Activated CD4-positive, alpha-beta T cell treated with anti-CD3 and anti-CD28 coated beads, Interleukin-2, amount 50 U/mL, for 1 hour (primary cell): ENCODE data around the gene ZNF277.

Experiments
- DNase-seq: peaks from one replicate; pipeline ENCODE4 v3.0.0-alpha.2; 2020

The ZNF277 gene

DNA sequence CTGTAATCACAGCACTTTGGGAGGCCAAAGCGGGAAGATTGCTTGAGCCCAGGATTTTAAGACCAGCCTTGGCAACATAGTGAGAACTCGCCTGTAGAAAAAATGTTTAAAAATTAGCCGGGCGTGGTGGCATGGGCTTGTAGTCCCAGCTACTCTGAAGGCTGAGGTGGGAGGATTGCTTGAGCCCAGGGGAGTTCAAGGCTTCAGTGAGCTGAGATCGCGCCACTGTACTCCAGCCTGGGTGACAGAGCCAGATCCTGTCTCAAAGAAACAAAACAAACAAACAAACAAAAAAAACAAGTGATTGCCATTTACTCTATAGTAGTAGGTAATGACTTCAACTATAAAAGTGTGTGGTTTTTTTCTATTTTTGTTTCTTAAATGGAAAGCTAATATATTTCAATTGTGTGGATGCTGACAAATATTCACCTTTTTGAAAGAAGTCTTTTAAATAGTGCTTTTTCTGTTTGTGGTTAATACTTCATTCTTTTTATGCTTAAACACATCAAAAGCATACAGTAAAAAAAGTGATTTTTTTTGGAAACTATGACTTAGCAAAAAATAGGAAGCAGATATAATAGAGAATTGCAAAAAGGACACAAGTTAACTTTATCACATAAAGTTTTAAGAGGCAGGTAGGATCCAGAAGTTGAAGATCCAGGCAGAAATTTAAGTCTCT is 48.4 kb downstream of the ZNF277 start:
- no peak for DNase-seq

DNA sequence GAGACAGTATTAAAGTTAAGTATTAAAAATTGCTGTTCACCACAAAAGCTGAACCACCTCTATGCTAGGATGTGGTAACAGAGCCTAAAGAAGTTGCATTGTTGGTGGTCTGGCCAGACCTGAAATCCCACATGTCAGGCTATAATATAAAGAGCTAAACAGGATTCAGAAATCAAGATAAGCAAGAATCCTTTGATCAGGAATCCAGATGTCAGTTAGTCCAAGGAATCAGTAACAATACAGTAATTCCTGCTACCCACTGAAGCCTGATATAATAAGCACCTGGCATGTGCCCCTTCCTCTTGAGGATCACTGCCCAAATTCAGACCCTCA is 48.9 kb downstream of the ZNF277 start:
- DNase-seq: no peak

DNA sequence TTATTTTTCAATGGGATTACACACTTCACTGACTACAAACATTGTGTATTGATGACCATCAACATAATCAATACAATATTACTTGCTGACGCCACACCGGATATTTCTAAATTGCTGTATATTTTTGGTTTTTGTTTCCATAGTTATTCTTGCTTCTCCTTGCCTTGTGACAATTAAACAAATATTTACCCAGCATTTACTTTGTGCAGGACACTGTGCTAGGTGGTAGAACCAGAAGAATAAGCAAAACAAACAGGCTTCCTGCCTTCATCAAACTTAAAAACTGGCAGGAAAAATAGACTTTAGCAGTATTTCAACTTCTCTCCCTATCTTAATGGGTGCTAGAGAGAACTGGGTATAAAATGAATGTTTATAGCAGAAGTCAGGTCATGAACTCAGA is 50.6 kb downstream of the ZNF277 start:
- DNase-seq: no peak

DNA sequence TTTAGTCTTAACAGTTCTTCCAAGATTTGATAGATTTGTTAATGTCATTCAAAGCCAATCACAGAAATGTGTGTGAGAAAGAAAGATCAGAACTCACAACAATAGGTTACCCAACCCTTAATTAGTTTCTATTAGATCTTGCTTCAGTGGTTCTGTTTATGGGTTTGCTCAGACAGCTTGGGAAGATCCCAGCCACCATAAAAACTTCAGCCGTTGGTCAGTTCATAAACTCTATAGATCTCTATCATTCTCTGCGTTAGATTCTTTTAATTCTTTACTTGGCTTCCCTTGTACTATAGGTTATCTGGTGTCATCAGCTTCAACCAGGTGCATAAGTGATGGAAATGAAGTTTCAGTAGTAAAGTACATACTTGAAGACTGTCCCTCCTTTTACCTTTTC is 54.4 kb downstream of the ZNF277 start:
- no peak for DNase-seq

DNA sequence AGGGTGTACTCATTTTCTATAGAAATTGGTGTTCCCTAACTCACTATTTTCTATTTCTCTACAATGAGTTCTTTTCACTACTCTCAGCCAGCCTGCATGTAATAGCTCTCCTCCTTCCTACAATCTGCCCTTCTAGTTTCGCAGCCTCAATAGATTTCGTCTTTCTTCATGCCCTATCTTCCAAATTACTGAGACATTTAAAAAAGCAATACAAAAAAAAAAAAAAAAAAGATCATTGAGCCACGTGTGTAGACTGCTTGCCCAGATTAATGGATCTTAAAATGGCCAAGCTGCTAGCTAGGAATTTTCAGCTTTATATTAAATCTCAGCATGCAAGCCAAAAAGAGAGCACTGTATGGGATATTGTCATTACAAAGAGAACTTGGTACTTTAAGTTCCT is 55.5 kb downstream of the ZNF277 start:
- no peak for DNase-seq

DNA sequence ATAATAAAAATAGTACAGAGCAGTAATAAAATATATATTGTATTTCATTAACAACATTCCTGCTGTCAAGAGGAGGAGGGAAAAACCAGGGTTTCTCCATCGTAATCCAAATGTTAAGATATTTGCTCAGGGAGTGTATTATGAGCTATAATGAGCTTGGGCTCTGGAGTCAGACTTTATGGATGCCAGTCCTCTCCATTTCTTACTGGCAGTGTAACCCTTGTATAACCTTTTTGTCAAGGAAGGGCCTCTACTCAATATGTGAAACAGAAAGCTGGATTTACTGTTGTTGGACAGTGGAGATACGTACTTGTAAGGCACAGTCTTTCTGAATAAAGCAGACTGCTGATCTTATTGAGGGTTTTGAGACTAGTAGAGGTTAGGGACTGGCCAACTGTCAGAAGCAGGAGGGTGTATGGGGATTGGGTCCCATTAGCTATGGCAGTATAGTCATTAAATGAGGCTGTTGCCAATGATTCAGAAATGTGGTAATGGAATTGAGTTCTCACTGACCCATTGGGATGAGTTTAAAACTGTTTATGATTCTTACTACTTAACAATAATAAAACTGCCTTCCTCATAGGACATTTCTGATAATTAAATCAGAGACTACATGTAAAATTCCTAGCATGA is 56.5 kb downstream of the ZNF277 start:
- DNase-seq: no peak

DNA sequence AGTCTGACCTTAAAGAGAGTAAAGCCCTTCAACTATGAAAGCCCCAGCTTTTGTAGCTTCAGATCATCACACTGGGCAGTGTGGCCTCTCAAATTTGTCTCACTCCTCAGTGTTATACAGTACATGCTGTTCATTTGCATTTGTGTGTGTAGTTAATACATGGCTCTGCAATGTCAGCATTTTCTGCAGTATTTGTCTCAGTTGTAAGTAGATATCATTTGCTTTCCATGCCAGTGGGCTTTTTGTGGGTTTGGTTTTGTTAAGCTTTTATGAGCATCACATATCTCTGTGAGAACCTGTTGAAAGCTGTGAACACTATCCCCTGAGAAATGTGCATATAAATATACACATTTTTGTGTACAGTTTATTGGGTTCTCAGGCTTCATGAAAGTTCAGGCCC is 57.0 kb downstream of the ZNF277 start:
- no peak for DNase-seq

DNA sequence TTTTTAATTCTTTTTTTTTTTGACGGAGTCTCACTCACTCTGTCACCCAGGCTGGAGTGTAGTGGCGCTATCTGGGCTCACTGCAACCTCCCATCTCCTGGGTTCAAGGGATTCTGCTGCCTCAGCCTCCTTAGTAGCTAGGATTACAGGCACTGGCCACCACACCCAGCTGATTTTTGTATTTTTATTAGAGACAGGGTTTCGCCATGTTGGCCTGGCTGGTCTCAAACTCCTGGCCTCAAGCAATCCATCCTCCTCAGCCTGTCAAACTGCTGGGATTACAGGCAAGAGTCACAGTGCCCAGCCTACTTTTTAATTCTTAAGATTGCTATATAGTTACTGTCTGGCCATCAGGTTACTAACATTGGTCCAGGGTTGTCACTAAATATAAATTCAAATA is 59.6 kb downstream of the ZNF277 start:
- no peak for DNase-seq

DNA sequence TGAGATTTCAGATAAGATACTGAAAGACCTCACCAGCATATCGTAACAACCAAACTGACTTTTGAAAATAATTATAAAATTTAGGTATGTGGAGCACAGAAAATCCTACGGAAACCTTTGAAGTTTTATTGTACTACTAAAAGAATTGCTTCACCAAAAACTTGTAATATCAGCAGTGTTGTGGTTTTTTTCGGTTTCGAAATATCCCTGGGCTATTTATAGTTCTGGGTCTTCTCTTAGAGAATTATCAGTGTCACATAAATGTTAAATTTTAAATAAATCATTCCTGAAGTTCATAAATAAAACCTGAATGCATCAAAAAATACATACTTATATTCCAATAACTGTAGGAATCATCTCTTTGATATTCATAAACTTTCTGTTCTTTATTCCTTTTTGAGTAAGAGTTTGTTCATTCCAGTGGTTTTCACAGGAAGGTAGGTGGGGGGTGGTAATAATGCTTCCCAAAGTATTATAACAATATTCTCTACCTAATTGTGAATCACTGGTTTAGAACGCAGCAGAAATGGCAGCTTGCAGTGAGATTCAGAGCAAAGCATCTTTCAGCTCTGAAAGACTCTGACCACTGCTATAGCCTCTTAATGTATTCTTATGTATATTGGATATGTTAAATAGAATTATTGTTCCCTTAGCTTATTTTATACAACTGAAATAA is 60.2 kb downstream of the ZNF277 start:
- no peak for DNase-seq

DNA sequence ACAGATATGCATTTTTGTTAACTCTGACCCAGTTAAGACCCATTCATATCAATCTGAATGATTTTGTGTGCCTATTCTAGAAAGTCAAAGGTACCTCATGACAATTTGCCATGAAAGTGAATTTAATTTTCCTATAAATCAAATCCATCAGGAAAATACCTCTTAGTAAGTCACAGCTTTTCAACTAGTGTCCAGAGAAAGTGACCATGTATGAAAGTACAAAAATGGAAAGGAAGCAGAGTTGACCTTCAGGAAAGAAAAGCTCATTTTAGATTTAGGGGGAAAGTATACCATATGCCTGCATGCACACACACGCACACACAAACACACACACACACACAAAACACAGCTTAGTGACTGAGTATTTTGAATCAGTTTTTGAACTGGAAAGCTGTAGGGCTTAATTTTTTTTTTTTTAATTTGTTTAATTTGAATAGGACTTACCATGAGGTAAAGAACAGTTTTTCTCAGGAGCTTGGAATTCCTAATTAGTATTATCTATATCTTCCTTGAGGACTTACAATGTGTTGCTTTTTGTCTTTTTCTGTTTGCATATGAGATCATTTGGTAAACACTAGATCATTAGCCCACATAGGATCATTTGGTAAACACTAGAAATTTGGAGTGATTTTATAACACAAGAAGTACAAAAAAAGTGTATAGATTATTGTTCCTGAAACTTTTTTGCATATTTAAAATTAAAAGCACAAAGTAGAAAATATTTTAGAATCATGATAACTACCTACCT is 61.6 kb downstream of the ZNF277 start:
- DNase-seq: no peak

DNA sequence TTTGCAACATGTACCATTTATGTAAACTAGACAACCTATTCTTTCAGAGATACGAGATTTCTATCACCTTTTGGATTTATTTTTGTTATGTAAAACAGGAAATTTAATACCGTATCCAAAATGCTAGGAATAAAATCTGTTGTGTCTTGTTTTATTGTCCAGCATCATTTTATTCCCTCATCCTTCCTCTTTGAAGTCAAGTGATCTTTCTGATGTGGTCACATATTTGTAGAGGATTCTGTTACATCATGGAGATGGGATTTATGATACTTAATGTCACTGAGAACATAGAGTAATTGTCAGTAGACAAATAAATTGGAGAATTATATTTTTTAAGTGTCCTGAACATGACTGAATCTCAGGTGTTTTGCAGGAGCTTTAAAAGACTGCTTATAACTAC is 64.7 kb downstream of the ZNF277 start:
- no peak for DNase-seq

DNA sequence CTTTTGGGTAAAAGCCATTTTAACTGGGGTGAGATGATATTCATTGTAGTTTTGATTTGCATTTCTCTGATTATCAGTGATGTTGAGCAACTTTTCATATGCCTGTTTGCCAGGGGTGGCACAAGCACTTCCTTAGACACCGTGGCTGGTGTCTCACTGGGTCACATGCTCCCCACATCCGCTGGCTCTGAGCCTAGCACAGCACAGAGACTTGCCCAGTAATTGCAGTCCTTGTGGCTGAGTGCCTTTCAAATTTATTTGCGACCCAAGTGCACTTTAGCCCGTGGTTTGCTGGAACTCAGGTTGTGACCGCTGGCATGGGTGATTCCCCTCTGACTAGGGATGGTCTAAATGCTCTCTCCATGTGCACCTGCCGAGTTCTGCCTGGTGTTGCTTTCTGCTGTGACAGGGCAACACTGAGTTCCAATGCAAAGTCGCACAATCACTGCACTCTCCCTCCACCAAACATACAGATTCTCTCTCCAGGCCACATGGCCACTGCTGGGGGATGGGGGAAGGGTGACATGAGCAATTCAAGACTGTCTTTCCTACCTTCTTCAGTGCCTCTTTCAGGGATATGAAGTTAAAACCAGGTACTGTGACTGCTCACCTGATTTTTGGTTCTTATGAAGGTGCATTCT is 66.5 kb downstream of the ZNF277 start:
- DNase-seq: no peak

DNA sequence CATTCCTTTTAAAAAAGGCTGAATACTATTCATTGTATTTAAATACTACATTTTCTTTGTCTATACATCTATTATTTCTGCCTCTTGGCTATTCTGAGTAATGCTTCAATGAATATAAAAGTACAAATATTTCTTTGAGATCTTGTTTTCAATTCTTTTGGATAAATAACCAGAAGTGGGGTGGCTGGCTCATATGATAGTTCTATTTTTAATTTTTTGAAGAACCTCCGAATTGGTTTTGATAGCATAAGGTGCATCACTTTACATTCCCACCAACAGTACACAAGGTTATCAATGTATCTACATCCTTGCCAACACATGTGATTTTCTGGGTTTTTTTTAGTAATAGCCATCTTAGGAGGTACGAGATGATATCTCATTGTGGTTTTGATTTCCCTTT is 72.5 kb downstream of the ZNF277 start:
- no peak for DNase-seq

DNA sequence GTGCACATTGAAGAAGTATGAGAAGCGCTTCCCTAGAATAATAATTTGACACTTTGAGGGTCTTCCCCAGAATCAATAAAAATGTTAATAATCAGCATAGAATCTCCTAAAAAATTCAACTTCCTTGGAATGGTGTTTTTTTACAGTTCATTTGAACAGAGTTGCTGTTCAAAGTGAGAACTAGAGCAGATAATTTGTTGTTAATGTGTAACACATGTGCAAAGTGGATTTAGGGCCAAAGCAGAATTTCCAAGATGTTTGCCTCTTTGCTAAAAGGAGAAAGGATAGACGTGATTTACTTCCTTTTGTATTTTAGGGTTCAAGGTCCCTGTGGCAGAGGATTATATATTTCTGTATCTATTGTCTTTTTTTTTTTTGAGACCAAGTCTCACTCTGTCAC is 73.8 kb downstream of the ZNF277 start:
- DNase-seq: no peak

DNA sequence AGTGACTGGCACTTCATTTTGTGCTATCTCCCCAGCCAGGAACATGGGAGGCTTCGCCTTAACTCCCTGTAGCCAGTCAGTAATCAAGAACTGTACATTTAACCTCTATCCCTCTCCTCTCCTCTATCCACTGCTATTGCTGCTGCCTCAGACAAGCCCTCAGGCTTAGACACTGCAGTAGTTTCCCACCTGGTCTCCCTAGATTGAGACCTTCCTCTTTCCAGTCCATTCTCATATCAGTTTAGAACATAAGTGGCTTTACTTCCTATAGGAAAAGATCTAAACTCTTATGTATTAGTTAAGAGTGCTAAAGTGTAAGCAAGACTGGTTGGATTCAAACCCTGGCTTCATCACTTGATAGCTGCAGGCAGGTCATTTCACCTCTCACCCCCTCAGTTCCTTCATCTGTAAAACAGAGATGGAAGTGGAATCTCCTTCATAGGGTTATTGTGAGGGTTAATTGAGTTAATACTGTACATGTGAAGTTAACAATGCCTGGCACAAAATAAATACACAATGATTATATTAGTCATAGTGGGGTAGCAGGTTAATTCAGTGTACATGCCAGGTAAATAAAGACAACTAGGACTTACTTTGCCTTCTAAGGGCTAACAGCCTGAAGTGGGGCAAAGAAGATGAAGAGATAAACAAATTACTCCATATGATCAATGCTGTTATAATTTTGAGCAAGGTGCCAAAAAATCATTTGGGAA is 76.1 kb downstream of the ZNF277 start:
- no peak for DNase-seq

DNA sequence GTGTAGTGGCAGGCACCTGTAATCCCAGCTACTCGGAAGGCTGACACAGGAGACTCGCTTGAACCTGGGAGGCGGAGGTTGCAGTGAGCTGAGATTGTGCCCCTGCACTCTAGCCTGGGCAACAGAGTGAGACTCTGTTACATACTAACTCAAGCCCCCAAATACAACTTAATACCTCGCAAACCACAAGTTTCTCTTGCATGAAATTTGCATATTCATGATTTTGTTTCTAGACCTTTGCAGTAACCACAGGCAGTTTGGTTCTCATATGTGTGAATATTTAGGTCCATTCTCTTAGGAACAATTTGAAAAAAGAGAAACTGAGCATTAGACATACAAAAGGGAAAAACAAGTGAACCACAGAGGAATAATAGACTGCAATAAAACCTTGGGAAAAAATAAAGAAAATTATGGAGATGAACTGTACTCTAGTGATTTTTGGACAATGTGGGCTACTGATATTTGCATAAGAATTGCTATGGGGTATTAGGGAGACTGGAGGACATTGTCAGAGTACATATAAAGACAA is 77.0 kb downstream of the ZNF277 start:
- no peak for DNase-seq

DNA sequence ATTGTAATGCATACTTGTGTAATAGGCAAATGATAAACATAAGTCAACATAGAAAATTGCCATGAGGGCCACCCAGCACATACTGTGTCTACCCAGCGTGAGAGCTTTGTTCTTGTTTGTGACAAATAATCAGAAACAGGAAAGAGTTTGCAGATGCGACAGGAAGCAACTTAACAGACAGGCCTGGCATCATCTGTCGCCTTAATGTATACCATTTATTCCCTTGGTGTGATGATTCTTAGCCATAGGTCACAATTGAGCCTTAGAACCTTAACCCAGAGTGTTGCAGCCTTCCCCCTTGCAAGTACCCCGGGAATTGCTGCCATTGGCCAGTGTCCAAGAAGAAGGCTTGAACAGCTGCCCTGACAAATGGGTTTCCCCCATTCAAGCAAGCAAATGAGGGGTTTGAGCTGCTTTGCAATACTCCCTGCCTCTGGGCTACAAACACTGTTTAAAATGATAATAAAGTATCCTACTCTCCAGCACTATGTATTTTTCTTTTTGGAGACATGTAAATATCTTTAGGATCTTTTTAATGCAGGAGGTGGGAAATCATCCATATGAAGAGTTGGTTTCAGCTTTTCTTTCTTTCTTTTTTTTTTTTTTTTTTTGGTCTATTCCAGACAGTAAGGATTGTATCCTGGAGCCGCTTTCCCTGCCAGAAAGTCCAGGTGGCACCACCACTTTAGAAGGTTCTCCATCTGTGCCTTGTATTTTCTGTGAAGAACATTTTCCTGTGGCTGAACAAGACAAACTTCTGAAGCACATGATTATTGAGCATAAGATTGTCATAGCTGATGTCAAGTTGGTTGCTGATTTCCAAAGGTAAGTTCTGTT is 80.0 kb downstream of the ZNF277 start:
- DNase-seq: no peak

DNA sequence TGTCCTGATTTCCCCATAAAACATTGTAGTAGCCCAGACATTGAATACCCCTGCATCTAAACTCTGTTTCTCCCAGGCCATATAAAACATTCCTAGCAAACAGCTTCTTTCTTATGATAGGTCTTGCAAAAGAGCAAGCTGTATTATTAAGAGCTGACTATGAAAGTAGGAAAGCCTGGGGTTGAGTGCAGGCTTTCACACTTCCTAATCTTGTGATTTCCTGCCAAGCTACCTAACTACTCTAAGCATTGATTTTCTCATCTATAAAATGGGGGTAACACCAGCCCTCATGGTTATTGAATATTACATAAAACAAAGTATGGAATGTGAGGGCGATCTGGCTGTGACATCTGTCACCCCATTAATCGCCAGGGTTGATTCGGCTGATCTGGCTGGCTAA is 81.8 kb downstream of the ZNF277 start:
- DNase-seq: no peak

DNA sequence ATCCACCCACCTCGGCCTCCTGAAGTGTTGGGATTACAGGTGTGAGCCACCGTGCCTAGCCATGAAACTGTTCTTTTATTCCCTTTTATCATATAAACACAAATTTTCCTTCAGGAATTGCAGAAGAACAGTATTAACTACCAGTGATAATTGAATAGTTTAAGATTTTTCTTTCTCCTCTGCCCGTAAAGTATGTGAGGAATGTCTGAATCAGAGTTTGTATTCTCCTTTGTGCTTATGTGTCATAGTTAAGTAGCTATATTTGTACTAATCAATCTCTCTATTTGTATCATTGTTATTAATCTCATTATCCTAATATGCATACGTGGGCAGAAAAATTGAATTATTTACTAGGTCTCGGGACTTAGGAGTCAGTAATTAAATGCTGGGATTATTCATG is 83.6 kb downstream of the ZNF277 start:
- no peak for DNase-seq

DNA sequence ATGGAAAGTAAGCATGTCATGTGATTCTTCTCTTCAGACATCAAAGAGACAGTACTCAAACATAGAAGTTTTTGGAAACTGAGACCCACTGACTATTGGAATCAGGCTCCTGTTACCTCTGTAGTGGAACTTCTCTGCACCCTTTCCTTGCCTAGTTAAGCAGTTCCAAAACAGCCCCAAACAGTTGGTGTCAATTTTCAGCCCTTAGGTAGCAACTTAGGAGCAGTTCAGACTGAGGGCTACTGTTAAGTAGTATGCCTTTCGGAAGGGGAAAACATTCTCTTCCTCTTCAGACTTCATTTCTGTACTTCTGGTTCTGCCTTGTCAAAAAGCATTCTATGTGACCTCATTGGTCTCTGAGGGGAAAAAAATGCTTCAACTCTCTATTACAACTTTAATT is 85.7 kb downstream of the ZNF277 start:
- no peak for DNase-seq

DNA sequence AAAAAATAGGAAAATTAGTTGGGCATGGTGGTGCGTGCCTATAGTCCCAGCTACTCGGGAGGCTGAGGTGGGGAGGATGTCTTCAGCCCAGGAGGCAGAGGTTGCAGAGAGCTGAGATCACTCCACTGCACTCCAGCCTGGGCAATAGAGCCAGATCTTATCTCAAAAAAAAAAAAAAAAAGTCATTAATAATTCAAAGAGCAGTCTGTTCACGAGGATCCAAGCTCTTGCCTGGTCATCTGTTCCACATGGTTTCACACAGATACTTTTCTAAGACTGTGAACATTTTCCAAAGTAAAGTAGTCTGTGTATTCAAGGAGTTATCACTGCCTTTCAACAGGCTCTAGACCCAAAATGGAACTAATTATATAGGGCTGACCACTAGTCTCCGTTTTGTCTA is 86.9 kb downstream of the ZNF277 start:
- no peak for DNase-seq

DNA sequence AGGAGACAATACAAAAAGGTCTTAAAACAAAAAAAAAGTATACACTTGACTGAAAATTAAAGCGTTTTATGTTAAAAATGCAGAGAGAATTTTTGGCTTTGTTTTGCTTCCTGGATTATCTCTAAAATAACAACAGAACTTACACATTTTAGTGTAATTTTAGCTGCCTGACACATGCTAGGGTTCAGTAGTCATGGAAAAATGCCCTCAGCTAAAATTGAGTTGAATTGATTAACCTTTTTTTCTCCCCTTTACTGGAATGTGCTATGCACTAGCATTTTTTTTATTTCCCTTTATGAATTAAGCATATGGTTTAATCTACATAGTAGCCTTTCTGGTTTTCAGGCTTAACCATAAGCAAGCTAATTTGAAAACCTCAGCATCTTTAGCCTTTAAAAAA is 89.9 kb downstream of the ZNF277 start:
- no peak for DNase-seq
